Mammary epithelial cell (primary cell): ENCODE results near the gene TLN1.

ENCODE experiments used
- CTCF ChIP-seq, 2 donors: IDR thresholded peaks in 1 of 2; conservative IDR thresholded peaks in 1 of 2; 2 replicates each; pipeline ENCODE4 v1.5.1; 2011 to 2012; ENCODE audit warnings: inconsistent platforms in 2 of 2, low read length in 2 of 2, mild to moderate bottlenecking in 2 of 2, control low read depth in 1 of 2, low read depth in 1 of 2; ENCODE audit not compliant: insufficient read depth in 1 of 2; ENCODE audit errors: extremely low read depth in 1 of 2
- EZH2 ChIP-seq: IDR thresholded peaks from 2 replicates; pipeline ENCODE4 v1.6.1; 2012; ENCODE audit warnings: low read length, inconsistent platforms, borderline replicate concordance

DNA sequence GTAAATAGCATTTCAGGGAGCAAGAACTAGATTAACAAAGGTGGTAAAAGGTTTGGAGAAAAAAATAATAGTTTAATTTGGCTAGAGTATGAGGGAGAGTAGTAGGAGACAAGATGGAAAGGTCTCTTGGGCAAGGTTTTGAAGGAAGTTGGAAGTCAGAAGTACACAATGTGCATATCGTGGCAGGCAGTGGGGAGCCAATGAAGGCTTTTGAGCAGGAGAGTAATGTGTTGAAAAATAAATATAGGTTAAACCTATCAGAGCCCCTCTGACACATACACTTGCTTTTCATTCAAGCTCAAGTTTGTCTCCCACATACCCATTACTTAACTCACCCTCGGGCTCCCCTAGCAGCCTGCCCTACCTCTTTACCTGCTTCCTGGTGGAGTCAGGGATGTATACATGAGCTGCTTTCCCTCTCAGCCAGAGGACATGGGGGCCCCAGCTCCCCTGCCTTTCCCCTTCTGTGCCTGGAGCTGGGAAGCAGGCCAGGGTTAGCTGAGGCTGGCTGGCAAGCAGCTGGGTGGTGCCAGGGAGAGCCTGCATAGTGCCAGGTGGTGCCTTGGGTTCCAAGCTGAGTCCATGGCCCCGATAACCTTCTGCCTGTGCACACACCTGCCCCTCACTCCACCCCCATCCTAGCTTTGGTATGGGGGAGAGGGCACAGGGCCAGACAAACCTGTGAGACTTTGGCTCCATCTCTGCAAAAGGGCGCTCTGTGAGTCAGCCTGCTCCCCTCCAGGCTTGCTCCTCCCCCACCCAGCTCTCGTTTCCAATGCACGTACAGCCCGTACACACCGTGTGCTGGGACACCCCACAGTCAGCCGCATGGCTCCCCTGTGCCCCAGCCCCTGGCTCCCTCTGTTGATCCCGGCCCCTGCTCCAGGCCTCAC lies 58.6 kb downstream of the TLN1 start, which contains the start of gene CA9:
- no peak for TF ChIP-seq CTCF (conservative IDR thresholded peaks at IDR 0.05 in 1 of 2, IDR thresholded peaks at IDR 0.05 in 1 of 2; ENCODE audit: extremely low read depth in 1 of 2, insufficient read depth in 1 of 2, low read depth in 1 of 2, low read length in 2 of 2)
- no peak for TF ChIP-seq EZH2
